ENCODE results near the gene RFX8. TPM values are rescaled to one million over a fixed set of nuclear protein-coding genes. Genes with fewer than 3 reads are reported as not detected.

The RFX8 gene
- total and polyA plus RNA-seq, 2 of the 8 experiments (the other 6 are each of a cell fraction or from before 2014, with no cell fraction given) = 0.60 to 0.97 TPM

- 85% methylated on average over 4 of the region's 4 CpGs; no CpG with 5 or more reads in 1 of the 2 experiments for WGBS, 2 experiments (ENCODE audit: extremely low coverage in 1 of 2, insufficient coverage in 1 of 2, insufficient read length in 1 of 2, insufficient replicate concordance in 2 of 2, low coverage in 1 of 2, low lambda C conversion rate in 2 of 2, missing lambda C conversion rate in 1 of 2)
- Histone ChIP-seq H2BK20ac (ENCODE audit: low read length) (no peak overlapping the region), H2BK120ac (replicated peaks; ENCODE audit: low read depth, low read length) (no peak overlapping the region), H3K14ac (ENCODE audit: insufficient read length) (no peak overlapping the region), H3K4me3 (ENCODE audit: extremely low read depth in 1 of 4, insufficient read depth in 2 of 4, low read depth in 3 of 4, low read length in 4 of 4) (no peak overlapping the region), H3K27me3 (replicated peaks in 1 of 4; ENCODE audit: control insufficient read depth in 3 of 4, extremely low read depth in 1 of 4, insufficient read depth in 3 of 4, low read length in 3 of 4) (no peaks in the 10 kb centered on the region), H3K4ac (replicated peaks; ENCODE audit: insufficient read length, low read depth, low read length) (no peak overlapping the region), H2AK5ac (ENCODE audit: low read depth, low read length) (no peak overlapping the region), H3K79me2 (ENCODE audit: control insufficient read depth in 1 of 2, insufficient read depth in 2 of 2, low read length in 2 of 2) (no peaks in the 10 kb centered on the region), H3K79me1 (ENCODE audit: low read depth, low read length) (no peaks in the 10 kb centered on the region), H3K27ac (ENCODE audit: low read depth, low read length) (no peak overlapping the region), H3K23ac (ENCODE audit: insufficient read length) (no peak overlapping the region), H4K91ac (replicated peaks; ENCODE audit: insufficient read length, low read length) (no peak overlapping the region), H3K4me2 (ENCODE audit: insufficient read depth in 1 of 2, low read depth in 2 of 2, low read length in 2 of 2) (no peak overlapping the region), H3K9me3 (ENCODE audit: insufficient read depth in 2 of 2, low read depth in 1 of 2, low read length in 1 of 2) (0 out of 4 replicates have a peak, but pooled peaks cover 0 to 5% of the 10 kb centered on the region in 2 experiments), H3K9ac (replicated peaks in 1 of 4; ENCODE audit: extremely low read depth in 1 of 4, low read depth in 3 of 4, low read length in 3 of 4) (no peak overlapping the region), H2AFZ (ENCODE audit: low read length) (no peak overlapping the region), H2BK15ac (ENCODE audit: low read length) (no peak overlapping the region), H3K23me2 (ENCODE audit: low read depth, low read length) (no peaks in the 10 kb centered on the region), H3K4me1 (replicated peaks in 1 of 4; ENCODE audit: control insufficient read depth in 3 of 4, insufficient read depth in 4 of 4, low read length in 3 of 4) (no peaks in the 10 kb centered on the region; a peak in 1 of 7 replicates), H3K18ac (ENCODE audit: extremely low read depth, low read length) (no peak overlapping the region), H2BK5ac (ENCODE audit: low read depth, low read length) (no peak overlapping the region), H4K20me1 (replicated peaks in 1 of 2; ENCODE audit: control insufficient read depth in 1 of 2, insufficient read depth in 2 of 2, low read length in 2 of 2) (no peaks in the 10 kb centered on the region), H2BK12ac (ENCODE audit: low read depth, low read length) (no peak overlapping the region; the same call in 1 of the 2 replicates), H4K8ac (ENCODE audit: extremely low read depth, insufficient read depth, low read length) (no peak overlapping the region), H4K5ac (ENCODE audit: insufficient read length, low read depth, low read length) (no peak overlapping the region), H3K36me3 (ENCODE audit: control insufficient read depth in 2 of 4, insufficient read depth in 4 of 4, low read length in 3 of 4) (no peaks in the 10 kb centered on the region), H3K56ac (replicated peaks; ENCODE audit: insufficient read length, low read depth, low read length) (no peak overlapping the region)
- CTCF ChIA-PET (ENCODE audit: partially characterized antibody) = interaction anchor here (1.0 kb wide), 1 partner anchor 47 kb away, joined by 3 read pairs; no protein-coding TSS in a partner anchor
- FAIRE-seq (no peak), DNase-seq (ENCODE audit: low read depth in 1 of 2, low spot score in 2 of 2) (no peak)
- POLR2A ChIA-PET (ENCODE audit: partially characterized antibody) = no interaction called here
- no peak for TF ChIP-seq RAD21 (IDR thresholded peaks at IDR 0.05 in 1 of 2, conservative IDR thresholded peaks at IDR 0.05 in 1 of 2; ENCODE audit: low read depth in 2 of 2, low read length in 2 of 2)
- no peak for TF ChIP-seq HDAC6 (IDR thresholded peaks at IDR 0.05; ENCODE audit: low read depth, low read length)
- no peak for TF ChIP-seq TAF7 (optimal IDR thresholded peaks at IDR 0.05; ENCODE audit: borderline replicate concordance, low read depth, low read length)
- no peak for TF ChIP-seq CHD2 (IDR thresholded peaks at IDR 0.05; ENCODE audit: low read length)
- TF ChIP-seq TAF1 (IDR thresholded peaks at IDR 0.05; ENCODE audit: low read depth, low read length) = no peak
- TF ChIP-seq TBP (IDR thresholded peaks at IDR 0.05; ENCODE audit: low read depth, low read length) = no peak
- no peak for TF ChIP-seq RNF2 (IDR thresholded peaks at IDR 0.05; ENCODE audit: borderline replicate concordance, low read depth, low read length, missing control alignments, poor library complexity, severe bottlenecking)
- TF ChIP-seq EZH2 (IDR thresholded peaks at IDR 0.05; ENCODE audit: low read depth, low read length, severe bottlenecking) = no peak
- TF ChIP-seq POLR2A (IDR thresholded peaks at IDR 0.05; ENCODE audit: control extremely low read depth in 1 of 2, low read depth in 2 of 2, low read length in 2 of 2) = no peak
- no peak for TF ChIP-seq USF2 (IDR thresholded peaks at IDR 0.05; ENCODE audit: low read length)
- no peak for TF ChIP-seq SP4 (IDR thresholded peaks at IDR 0.05; ENCODE audit: low read length)
- TF ChIP-seq CREB1 (IDR thresholded peaks at IDR 0.05) = no peak
- TF ChIP-seq NANOG (IDR thresholded peaks at IDR 0.05; ENCODE audit: insufficient read depth, low read depth, low read length, poor library complexity, severe bottlenecking) = no peak
Measured at GRCh38 chr2:101371636-101372035, 103.3 kb downstream of the RFX8 start.

Measured in H1 (cell line).